ENCODE measurements around the gene IGF2R.

The IGF2R gene

DNA sequence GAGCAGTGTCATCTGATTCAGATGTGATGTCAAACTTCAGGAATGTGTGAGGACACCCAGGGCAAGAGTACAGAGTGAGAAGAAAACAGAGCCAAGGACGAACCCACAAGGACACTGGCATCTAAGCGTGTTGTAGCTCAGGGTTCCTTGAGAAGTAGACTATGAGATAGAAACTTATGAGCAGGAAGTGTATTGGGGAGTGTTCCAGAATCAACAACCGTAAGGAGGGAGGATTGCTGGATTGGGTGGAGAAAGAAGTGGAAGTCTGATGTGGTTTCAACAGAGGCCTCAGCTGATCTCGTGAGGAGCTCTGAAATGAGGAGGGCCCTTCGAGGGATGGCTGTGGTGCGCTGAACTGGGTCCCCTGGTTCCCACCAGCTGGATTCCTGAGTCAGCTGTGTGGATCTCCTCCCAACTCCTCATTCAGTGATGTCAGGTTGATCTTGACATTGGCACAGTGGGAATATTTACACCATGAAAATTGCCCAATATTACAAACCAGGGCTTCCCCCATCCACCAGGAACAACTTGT lies 25.7 kb upstream of the IGF2R start:
- TF ChIP-seq, protein P1, sequence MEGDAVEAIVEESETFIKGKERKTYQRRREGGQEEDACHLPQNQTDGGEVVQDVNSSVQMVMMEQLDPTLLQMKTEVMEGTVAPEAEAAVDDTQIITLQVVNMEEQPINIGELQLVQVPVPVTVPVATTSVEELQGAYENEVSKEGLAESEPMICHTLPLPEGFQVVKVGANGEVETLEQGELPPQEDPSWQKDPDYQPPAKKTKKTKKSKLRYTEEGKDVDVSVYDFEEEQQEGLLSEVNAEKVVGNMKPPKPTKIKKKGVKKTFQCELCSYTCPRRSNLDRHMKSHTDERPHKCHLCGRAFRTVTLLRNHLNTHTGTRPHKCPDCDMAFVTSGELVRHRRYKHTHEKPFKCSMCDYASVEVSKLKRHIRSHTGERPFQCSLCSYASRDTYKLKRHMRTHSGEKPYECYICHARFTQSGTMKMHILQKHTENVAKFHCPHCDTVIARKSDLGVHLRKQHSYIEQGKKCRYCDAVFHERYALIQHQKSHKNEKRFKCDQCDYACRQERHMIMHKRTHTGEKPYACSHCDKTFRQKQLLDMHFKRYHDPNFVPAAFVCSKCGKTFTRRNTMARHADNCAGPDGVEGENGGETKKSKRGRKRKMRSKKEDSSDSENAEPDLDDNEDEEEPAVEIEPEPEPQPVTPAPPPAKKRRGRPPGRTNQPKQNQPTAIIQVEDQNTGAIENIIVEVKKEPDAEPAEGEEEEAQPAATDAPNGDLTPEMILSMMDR (IDR thresholded peaks at IDR 0.05; ENCODE audit: extremely low read depth, missing control alignments): no peak
- DNase-seq (ENCODE audit: low spot score): no peak

DNA sequence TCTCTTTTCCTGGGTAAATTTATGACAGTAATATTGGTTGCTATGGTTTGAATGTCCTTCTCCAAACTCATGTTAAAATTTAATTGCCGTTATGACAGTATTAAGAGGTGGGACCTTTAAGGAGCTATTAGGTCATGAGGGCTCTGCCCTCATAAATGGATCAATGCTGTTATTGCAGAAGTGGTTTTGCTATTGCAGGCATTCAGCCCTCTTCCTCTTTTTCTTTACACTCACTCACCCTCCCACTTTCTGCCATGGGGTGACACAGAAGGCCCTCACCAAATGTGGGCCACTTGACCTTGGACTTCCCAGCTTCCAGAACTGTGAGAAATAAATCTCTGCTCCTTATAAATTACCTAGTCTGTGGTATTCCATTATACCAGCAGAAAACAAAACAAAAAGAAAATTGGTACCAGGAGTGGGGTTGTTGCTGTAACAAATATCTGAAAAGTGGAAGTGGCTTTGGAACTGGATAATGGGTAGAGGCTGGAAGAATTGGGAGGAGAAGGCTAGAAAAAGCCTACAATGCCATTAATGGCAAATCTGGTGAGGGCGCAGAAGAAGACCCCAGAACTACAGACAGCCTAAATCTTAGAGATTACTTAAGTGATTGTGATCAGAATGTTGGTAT lies 24.8 kb upstream of the IGF2R start:
- TF ChIP-seq, protein P1 (IDR thresholded peaks at IDR 0.05; ENCODE audit: extremely low read depth, missing control alignments): no peak
- no peak for DNase-seq (ENCODE audit: low spot score)

DNA sequence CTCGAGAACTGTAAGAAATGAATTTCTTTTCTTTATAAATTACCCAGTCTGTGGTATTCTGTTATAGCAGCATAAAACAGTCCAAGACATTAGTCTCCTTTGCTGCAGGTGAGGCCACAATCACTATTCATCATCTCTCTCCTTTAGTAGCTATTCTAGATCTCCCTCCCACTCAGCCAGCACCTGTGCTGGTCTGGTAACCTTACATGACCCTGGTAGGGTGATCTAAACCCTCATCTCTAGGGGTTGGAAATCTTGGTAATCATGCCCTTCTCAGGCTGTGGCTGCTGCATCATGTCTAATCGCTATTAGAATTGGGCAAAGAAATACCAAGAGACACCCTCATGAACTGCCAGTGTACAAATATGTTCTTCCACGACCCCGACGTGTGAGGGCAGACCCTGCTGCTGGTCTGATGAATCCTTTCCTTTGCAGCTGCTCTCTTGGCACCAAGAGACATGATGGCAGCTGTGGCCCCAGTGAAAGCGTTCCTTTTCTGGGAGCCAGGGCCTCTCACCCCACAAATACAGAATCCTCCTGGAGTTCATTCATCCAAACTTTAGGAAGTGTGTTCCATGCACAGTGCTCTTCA lies 23.0 kb upstream of the IGF2R start:
- TF ChIP-seq, protein P1 (IDR thresholded peaks at IDR 0.05; ENCODE audit: extremely low read depth, missing control alignments): no peak
- DNase-seq (ENCODE audit: low spot score): no peak

DNA sequence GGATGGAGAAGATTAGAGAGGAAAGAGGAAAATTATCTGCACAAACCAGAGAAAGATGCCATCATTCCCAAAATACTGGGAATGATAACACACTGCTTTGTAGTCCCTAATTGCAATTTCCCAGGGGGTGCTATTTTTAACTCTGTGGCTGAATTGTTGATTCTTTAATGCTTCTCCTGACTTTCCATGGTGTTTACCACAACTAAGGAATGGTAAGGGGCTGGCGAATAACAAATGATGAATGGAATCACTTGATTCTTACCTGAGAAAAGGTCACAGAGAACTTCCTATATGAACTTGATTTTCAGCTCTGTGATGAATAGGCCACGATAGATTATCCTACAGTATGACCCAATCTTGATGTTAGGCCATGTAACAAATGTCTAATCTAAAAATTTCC lies 22.0 kb upstream of the IGF2R start:
- TF ChIP-seq, protein P1 (IDR thresholded peaks at IDR 0.05; ENCODE audit: extremely low read depth, missing control alignments): no peak
- no peak for DNase-seq (ENCODE audit: low spot score)

DNA sequence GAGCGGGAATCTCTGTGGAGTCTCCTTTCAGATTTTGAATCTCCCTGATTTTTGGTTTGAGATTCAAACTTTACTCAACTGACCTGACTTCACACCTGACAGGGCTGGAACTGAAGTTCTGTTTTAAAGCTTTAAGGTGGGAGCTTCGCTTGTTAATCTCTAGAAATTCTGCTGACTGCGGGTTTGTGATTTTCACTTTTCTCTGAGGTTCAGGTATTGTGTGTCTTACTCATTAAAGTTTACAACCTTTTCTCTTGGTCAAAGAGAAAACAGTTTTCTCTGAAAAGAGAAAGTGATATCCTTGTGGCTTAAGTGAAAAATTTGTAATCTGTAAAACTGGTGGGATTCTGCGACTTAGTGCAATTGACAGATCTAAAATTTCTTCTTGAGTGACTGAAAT lies 20.7 kb upstream of the IGF2R start:
- no peak for DNase-seq (ENCODE audit: low spot score)
- TF ChIP-seq, protein P1 (IDR thresholded peaks at IDR 0.05; ENCODE audit: extremely low read depth, missing control alignments): no peak

DNA sequence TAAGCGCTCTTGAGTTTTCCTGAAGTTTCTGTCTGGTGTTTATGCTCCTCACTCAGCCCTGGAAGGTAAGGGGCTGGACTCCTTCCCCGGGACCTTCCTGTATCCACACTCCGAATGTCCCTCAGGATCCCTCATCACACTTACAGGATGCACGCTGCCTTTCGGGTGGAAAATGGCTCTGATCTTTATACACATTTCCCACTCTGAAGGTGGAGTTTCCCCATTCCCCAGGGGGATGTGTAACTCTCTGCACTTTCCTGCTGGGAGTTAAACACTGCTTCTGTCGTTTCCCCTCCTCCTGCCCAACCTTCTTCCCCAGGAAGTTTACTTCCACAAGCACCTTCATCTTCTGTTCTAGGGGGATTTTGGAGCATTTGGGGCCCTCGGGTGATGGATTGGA lies 17.1 kb upstream of the IGF2R start:
- TF ChIP-seq, protein P1 (IDR thresholded peaks at IDR 0.05; ENCODE audit: extremely low read depth, missing control alignments): no peak
- no peak for DNase-seq (ENCODE audit: low spot score)

DNA sequence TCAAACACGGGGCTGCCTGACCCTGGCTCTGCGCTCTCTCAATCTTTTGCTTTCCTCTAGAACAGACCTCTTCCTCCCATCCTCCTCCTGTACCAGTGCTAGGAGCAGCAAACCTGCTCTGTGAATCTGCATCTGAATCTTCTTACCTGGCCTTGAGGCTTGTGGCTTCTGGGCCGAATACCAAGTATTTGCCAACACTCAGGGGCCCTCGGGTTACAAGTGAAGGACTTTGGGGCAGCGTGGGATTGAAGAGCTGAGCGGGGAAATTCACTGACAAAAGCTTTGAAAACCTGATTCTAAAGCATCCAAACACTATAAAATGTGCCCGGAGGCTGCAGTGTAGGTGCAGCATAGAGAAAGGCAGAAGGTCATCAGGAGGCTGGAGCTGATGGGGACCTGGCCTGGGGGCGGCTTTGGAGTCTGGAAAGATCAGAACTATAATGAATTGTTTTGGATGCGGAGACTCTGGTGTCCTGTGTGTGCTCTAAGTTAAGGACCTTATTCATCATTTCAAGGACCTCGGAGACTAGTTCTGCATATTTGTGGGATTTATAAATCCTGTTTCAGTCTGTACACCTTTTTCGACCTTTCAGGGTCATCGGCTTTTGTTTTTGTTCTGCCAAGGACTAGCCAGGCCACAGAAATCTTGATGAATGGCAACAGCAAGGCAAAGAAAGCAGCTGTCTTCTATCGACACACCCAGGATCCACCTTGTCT lies 16.4 kb upstream of the IGF2R start:
- DNase-seq (ENCODE audit: low spot score): no peak
- TF ChIP-seq, protein P1 (IDR thresholded peaks at IDR 0.05; ENCODE audit: extremely low read depth, missing control alignments): no peak
